HG02763 (cell line): Measurements from ENCODE around the gene LDLRAD3.
"Not testable (repeated sequence)": the region's sequence is repeated elsewhere in the genome, so short reads cannot be mapped to it uniquely, and the experiment has no call there.

Source experiments
- ATAC-seq: cut with Tn5 transposase; IDR thresholded peaks from one replicate; pipeline ENCODE4 v1.9.1; 2021; ENCODE audit warnings: mild to moderate bottlenecking, moderate library complexity; ENCODE audit not compliant: unreplicated experiment

Gene LDLRAD3

DNA sequence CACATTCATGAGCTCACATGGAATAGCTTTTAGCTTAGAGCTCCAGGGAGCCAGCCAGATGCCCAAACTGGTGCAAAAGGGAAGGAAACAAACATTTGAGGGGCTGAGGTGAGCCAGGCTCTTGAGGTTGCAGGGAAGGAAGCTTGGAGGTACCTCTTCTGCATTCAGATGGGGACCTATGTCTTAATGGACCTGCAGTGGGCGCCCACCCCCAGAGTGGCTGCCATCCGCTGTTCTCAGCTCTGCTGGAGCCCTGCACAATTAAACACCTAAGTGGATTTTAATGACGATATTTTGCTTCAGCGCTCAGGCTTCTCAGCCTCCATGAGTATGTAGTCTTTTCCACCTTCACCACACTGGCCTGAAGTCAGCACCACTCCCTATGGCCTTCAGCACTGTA, 100.8 kb downstream of the LDLRAD3 start:
- no peak for ATAC-seq

DNA sequence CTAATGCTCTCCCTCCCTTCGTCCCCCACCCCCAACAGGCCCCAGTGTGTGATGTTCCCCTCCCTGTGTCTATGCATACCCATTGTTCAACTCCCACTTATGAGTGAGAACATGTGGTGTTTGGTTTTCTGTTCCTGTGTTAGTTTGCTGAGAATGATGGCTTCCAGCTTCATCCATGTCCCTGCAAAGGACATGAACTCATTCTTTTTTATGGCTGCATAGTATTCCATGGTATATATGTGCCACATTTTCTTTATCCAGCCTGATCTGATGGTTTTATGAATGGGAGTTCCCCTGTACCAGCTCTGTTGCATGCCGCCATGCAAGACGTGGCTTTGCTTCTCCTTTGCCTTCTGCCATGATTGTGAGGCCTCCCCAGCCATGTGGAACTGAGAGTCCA, 102.1 kb downstream of the LDLRAD3 start:
- not testable (repeated sequence) for ATAC-seq

GRCh38 chr11:36046932-36047331, 103.1 kb downstream of the LDLRAD3 start:
- ATAC-seq = no peak

DNA sequence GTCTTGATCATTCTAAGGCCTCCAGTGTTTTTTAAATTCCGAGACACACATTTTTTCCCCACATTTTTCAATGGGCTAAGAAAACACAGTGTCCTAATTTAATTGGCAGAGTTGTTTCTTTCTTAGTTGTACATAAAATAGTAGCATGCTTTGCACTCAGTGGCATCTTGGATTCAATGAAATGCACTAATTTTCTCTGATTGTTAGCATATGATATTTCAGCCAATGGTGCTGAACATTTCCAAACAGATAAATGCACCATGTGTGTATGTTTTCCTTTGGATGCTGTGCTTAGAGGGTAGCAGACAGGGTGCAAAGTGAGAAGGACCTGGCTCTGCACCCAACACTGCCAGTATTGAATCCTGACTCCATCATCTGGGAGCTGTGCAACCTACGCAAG, 103.5 kb downstream of the LDLRAD3 start:
- ATAC-seq = no peak

DNA sequence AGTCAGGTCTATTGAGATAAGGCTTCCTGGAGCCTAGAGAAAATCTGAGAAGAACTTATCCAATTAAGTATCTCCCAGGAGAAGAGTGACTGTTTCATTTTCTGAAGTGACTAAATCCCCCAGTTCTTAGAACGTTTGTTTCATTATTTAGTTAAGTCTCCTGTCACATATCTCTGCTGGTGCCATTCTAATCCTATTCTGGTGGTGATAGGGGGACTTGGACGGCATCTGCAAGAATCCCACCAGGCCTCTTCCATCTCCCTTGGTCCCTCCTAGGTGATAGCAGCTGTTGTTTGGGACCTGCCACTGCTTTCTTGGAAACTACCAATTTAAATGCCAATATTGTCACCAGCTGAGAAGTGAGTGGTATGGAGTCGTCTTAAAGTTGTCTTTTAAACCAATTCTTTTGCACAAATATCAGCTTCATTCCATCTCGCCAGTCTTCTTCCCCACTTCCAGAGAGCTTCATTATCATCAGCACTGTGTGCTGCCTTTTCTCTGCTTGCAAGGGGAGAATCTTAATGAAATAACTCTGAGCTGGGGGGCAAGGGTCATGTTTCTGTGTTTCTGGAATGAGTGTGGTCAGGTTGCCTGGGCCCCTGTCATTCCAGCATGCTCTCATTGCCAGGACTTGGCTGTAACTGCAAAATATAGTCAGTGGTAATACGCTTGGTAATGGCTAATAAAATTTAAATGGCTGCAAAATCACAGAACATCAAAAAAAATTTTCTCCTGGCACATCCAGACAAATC, 104.8 kb downstream of the LDLRAD3 start:
- no peak for ATAC-seq

DNA sequence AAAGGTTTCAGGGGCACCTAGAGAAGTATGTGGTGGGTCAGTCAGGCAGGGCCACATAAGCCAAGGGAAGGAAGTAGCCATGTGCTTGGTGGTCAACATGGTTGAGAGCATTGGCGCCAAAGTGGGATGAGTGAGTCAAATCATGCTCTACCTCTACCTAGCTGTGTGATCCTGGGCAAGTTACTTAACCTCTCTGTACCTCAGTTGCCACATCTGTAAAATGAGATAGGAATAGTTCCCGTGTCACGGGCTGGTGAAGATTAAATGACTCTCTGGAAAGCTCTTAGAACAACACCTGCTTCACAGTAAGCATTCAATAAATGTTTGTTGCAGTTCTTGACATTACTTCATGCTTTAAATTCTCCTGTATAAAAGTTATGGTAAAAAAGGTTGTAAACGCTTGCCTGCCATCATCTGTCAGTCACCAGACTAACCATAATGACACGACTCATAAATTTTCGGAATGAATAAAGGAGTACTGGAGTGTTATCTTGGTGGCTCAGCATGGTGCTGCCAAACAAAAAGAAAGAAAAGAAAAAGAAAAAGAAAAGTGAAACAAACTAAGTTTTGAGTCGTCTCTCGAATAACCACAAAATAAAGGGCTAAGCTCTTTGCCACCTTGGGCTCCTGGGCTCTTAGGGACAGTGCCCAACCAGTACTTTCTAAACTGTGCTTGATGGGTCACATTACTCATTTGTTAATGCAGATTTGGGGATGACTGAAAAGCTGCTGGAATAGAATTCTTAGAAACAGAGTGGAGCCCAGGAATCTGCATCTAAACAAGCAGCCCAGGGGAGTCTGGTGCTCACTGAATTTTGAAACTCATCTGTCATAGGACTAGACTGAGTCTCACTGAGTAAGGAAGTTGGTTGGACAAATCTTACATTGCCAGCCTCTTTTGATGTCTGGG, 107.6 kb downstream of the LDLRAD3 start:
- no peak for ATAC-seq

- no peak for ATAC-seq
These were observed 109.4 kb downstream of the LDLRAD3 start for GRCh38 chr11:36053281-36053680.

DNA sequence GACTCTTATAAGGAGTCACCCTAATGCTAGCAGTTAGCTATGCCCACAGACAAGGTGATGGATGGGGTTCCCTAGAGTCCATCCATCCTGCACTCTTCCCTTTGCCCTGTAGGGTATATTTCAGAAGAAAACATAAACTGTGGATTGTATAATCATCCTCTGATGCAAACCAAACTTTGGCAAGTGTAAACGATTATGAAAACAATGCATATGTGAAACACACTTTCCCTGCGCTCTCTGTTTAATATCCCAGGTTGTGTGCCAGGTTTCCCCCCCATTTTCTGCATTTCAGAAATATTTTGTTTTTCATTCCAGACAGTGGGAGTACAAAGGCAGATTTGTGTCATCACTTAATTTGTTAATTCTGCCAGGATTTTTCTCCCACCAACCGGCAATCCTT, 110.0 kb downstream of the LDLRAD3 start:
- no peak for ATAC-seq

DNA sequence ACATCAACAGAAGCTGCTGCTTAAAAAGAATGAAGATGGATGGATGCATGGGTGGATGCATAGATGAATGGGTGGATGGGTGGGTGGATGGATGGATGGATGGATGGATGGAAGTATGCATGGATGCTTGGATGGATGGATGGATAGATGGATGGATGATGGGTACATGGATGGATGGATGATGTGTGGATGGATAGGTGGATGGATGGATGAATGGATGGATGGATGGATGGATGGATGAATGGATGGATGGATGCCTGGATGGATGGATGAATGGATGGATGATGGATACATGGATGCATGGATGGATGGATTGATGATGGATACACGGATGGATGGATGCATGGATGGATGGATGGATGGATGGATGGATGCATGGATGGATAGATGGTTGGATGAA, 110.8 kb downstream of the LDLRAD3 start:
- ATAC-seq = no peak

DNA sequence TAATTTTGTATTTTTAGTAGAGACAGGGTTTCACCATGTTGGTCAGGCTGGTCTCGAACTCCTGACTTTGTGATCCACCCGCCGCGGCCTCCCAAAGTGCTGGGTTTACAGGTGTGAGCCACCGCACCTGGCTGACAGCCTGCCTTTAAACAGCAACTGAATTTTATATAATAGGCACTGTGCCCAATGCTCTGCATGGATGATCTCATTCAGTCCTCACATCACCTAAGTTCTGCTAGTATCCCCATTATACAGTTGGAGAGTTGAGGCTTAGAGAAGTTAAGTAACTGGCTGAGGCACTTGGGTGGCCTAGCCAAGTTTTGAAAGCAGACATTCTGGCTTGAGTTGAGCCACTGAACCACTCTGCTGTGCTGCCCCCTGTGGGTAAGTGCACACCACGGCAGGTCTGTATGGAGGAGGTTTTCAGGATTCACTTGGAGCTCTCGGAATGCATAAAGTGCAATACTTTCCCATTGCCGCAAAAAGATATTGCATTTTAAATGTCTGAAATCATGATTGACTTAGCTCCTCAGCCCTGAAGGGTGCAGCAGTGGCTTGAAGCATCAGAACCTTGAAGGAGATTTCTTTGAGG, 112.4 kb downstream of the LDLRAD3 start:
- ATAC-seq = no peak

DNA sequence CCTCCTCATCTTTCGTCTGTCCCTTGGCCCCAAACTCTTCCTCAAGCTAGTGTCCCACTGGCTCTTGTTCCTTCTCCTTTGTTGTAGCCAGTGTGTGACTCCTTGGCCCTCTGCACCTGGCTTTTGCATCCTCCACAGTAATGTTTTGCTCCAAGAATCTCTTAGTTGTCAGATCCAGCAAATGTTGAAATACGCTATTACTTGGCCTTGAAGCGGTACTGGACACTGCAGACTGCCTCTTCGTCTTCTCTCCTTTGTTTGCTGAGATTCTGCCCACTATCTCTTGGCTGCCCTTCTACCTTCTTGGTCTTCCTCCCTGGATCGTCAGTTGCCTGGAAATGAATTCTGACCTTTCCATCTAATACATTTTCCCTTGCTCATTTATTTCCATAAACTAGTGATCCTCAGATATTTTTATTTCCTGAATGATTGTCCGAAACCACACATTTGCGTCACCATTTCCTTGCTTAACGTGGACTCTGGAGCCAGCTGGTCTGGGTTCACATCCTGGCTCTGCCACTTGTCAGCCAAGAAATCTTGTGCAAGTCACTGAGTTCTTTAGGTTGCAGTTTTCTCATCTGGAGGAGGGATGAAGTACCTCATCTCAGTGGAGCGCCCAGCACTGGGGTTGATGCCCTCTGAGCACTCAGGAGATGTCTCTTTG, 113.6 kb downstream of the LDLRAD3 start:
- no peak for ATAC-seq

DNA sequence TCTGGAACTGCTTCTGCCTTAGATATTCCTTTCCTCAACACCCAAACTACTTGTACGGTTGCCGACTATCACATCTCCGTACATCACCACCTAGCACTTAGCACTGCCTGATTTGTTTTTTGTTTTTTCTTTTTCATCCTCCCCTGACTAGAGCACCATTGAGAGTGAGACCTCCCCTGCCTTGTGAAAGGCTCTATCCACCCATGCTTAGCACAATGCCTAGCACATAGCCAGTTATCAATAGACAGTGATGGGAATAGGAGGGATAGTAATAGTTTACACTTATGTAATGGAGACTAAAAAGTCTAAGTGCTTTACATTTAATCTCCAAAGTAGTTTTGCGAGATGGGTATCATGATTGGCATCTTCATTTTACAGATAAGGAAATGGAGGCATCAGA, 115.8 kb downstream of the LDLRAD3 start:
- no peak for ATAC-seq

DNA sequence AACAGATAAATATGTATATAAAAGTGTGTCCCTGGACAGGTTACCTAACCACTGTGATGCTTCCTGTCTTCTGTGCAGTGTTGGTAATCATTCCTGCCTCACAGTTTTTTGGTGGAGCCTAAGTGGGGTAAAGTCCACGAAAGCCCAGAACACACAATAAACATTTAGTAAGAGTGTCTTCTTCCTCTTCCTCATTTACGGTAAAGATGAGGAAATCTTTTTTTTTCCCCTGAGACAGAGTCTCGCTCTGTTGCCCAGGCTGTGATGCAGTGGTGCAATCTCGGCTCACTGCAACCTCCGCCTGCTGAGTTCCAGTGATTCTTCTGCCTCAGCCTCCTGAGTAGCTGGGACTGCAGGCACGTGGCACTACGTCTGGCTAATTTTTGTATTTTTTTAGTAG, 117.1 kb downstream of the LDLRAD3 start:
- no peak for ATAC-seq

GRCh38 chr11:36061471-36061870, 117.6 kb downstream of the LDLRAD3 start:
- ATAC-seq = no peak

DNA sequence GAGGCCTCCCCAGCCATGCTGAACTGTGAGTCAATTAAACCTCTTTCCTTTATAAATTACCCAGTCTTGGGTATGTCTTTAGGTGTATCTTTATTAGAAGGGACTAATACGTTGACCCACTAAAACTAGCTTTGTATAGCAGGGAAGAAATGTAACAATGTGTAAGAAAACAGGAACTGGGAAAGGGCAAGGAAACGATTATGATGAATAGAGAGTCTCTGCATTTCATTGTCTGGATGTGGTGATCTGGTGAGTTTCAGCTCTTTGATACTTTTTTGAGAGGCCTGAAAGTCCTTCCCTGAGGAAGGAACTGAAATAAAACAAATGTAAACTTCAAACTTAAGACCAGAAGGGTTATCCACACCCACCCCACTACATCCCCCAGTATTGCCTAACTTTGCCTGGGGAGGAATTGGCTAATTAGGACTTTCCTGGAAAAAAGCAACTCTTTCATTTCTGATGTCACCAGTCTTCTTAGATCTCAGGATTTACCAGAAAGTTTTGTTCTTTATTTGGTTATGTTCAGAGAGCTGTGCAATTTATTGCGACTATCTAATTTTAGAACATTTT, 119.0 kb downstream of the LDLRAD3 start:
- no peak for ATAC-seq

DNA sequence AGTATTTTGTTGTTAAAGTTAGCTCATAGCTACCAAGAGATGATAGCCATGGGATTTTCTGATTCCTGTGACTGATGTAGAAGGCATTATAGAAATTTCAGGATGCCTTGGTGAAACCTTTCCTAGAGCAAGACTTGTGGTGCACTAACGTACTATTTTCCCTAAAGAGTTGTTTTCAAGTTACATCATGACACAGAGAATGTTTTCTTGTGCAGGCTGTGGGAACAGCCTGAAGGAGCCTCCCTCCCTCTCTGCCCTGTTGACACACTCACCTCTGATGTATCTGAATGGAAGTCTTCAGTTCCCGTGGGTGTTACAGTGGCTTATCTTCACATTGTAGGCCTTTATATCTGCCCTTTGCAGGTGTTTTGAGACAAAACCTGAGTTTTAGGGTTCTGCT, 121.6 kb downstream of the LDLRAD3 start:
- ATAC-seq = no peak

GRCh38 chr11:36066891-36067290, 123.0 kb downstream of the LDLRAD3 start:
- ATAC-seq = no peak

DNA sequence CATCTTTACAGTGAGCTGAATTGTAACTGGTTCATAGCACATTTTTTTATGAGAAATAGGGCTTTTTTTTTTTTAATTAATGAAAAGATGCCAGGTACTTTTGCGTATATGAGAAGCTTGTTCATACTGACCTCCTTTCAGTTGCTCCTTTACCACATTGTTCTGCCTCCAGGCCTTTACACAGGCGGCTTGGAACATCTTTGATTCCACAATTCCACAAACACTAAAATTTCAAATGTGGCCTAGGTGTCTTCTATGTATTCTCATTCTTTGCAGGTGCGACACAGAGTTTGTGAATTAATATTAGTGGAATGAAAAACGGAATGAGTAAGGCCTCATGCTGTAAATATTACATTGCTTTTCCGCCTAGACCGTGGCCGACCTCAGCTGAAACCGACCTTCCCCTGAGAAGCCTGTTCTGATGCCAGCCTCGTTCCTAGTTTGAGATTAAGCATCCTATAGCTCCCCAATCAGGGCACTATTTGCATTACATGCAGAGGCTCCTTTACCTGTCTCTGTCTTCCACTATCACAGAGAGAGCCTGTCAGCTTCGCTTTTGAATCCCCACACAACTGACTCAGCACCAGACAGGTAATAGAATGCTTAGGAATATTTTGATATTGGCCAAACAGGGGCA, 125.8 kb downstream of the LDLRAD3 start:
- no peak for ATAC-seq

DNA sequence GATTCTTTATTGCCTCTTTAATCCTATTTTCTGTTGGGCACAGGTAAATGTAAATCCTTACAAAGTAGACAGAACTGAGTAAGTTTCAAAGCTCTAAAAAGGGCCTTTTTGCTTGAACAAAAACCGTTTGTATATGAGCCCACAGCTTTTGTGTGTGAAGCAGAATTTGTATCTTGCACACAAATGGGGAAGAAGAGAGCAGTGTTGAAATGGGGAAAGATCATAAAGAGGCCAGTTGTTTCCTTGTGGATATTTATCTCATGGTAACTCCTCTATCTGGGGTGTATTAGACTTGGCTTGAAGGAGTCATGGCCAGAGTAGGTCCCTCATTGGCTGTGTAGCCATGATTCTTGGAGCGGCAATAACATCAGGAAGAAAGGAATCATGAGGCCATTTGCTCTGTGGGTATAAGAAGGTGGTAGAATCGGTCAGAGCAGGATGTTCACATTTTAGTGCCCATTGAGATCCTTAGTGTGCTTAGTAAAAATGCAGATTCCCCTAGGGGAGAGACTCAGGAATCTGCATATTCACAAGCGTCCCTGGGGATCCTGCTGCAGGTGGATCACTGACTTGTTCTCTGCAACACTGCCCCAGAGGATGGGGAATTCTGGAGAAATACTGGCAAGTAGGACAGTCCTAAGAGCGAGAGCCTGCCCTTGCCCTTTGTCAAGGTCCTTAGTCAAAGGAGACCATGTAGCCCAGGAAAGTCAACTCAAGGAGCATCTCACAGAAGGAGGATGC, 126.5 kb downstream of the LDLRAD3 start:
- no peak for ATAC-seq

GRCh38 chr11:36070954-36071330, 127.1 kb downstream of the LDLRAD3 start:
- no peak for ATAC-seq
